ENCODE data around the gene CFAP206. TPM values are rescaled to one million over a fixed set of nuclear protein-coding genes. Genes with fewer than 3 reads are reported as not detected.
"Not testable (repeated sequence)": the region's sequence is repeated elsewhere in the genome, so short reads cannot be mapped to it uniquely, and the experiment has no call there.

CFAP206 gene
- total and polyA plus RNA-seq, 7 experiments from 2014 or later: not detected

DNA sequence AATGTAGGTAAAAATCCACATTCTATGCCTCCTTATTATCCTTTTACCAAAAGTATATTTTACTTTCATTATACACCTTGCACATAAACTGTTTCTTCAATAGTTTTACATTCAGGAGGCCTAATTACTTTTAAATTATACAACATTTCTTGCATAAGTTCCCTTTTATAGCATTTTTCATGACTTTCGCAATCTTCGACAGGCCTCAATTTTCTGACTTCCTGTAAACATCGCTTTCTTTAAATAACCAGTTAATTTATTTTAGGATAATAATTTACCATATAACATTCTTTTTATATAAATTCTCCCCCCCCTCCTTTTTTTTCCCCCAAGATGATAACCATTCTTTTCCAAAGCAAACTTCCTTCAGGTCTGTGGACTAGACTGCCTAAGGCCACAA, 74.2 kb downstream of the CFAP206 start:
- Mint-ChIP-seq H3K4me1 (peaks cover 0 to 12% (median 4%) of the 10 kb centered on the region in 7 donors), H3K36me3 (peaks cover 8 to 47% (median 28%) of the 10 kb centered on the region in 5 donors), H3K27me3 (no peaks in the 10 kb centered on the region), H3K9me3 (peaks cover 0 to 4% (median 0%) of the 10 kb centered on the region in 11 donors), H3K4me3 (no peak overlapping the region), H3K27ac (no peak overlapping the region)
- ATAC-seq (no peak), DNase-seq (no peak)
- H3K9me3 ChIP-seq (ENCODE audit: control insufficient read depth in 2 of 3, low read length in 3 of 3): no peaks in the 10 kb centered on the region
- H3K27me3 ChIP-seq (ENCODE audit: control insufficient read depth in 2 of 2, insufficient read depth in 2 of 2, low read length in 2 of 2): no peaks in the 10 kb centered on the region
- no peak overlapping the region for H3K4me3 ChIP-seq (ENCODE audit: low read length)
- H3K4me1 ChIP-seq (ENCODE audit: control insufficient read depth in 2 of 2, insufficient read depth in 2 of 2, low read length in 2 of 2): no peaks in the 10 kb centered on the region
- ChIA-PET CTCF (no interaction called here), POLR2A (no interaction called here)
- H3K36me3 ChIP-seq (ENCODE audit: control insufficient read depth in 2 of 3, insufficient read depth in 3 of 3, low read length in 3 of 3): peaks cover 0 to 17% (median 0%) of the 10 kb centered on the region in 3 experiments
- intact Hi-C loops (cut with micrococcal nuclease): no loop called here
- no peak overlapping the region for H3K27ac ChIP-seq (ENCODE audit: low read depth, low read length)

DNA sequence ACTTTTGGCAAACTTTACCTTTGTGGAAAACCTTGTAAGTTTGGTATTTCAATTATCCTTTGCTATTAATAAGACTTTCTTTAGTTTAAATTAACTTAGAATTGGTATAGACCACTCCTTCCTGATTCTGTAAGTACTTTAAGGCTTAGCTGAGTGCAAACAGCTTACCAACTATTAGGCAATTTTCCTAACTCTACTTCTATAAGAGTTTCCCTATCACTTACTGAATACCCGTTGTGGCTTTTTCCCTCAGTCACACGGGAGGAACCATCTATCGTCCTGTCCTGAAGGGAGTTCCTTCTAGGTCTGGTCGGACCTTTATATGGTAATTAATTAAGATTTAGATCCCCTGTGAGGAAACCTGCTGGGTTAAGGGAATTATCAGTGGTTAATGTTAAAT, 74.6 kb downstream of the CFAP206 start:
- DNase-seq: no peak
- intact Hi-C loops (cut with micrococcal nuclease): no loop called here
- Histone ChIP-seq H3K4me3 (ENCODE audit: low read length) (no peak overlapping the region), H3K27ac (ENCODE audit: low read depth, low read length) (no peak overlapping the region), H3K9me3 (ENCODE audit: control insufficient read depth in 2 of 3, low read length in 3 of 3) (no peaks in the 10 kb centered on the region), H3K4me1 (ENCODE audit: control insufficient read depth in 2 of 2, insufficient read depth in 2 of 2, low read length in 2 of 2) (no peaks in the 10 kb centered on the region), H3K27me3 (ENCODE audit: control insufficient read depth in 2 of 2, insufficient read depth in 2 of 2, low read length in 2 of 2) (no peaks in the 10 kb centered on the region), H3K36me3 (ENCODE audit: control insufficient read depth in 2 of 3, insufficient read depth in 3 of 3, low read length in 3 of 3) (peaks cover 0 to 17% (median 0%) of the 10 kb centered on the region in 3 experiments)
- H3K27ac Mint-ChIP-seq: no peak overlapping the region
- H3K4me3 Mint-ChIP-seq: no peak overlapping the region
- CTCF ChIA-PET: no interaction called here
- ATAC-seq: no peak
- peaks cover 8 to 46% (median 28%) of the 10 kb centered on the region in 5 donors for H3K36me3 Mint-ChIP-seq
- peaks cover 0 to 4% (median 0%) of the 10 kb centered on the region in 11 donors for H3K9me3 Mint-ChIP-seq
- POLR2A ChIA-PET: no interaction called here
- peaks cover 0 to 12% (median 4%) of the 10 kb centered on the region in 7 donors for H3K4me1 Mint-ChIP-seq
- no peaks in the 10 kb centered on the region for H3K27me3 Mint-ChIP-seq

DNA sequence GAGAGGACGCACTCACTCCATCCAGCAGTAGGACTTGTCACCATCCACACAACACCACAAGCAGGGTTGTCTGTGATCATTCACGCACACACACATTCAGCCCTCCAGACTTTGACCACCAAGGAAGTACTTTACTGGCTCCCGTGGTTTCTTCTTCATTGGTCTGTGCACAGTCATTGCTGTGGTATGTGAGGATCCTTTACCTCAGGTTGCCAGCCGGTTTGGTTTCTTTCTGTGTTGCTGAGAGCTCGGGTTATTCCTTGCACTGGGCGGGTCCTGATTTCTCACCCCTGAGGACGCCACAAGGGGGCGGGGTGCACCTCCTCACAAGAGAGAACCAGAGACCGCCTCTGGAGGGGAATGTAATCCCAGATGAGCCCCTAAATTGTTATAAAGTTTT, 76.2 kb downstream of the CFAP206 start:
- ChIA-PET POLR2A (no interaction called here), CTCF (no interaction called here)
- DNase-seq (no peak), ATAC-seq (no peak)
- Mint-ChIP-seq H3K9me3 (peaks cover 0 to 4% (median 0%) of the 10 kb centered on the region in 11 donors), H3K27ac (no peak overlapping the region), H3K4me1 (peaks cover 2 to 17% (median 4%) of the 10 kb centered on the region in 7 donors), H3K4me3 (no peak overlapping the region), H3K36me3 (peaks cover 3 to 45% (median 14%) of the 10 kb centered on the region in 5 donors), H3K27me3 (no peaks in the 10 kb centered on the region)
- H3K27me3 ChIP-seq (ENCODE audit: control insufficient read depth in 2 of 2, insufficient read depth in 2 of 2, low read length in 2 of 2): no peaks in the 10 kb centered on the region
- no peak overlapping the region for H3K27ac ChIP-seq (ENCODE audit: low read depth, low read length)
- H3K4me3 ChIP-seq (ENCODE audit: low read length): no peak overlapping the region
- peaks cover 0 to 9% (median 0%) of the 10 kb centered on the region in 3 experiments for H3K36me3 ChIP-seq (ENCODE audit: control insufficient read depth in 2 of 3, insufficient read depth in 3 of 3, low read length in 3 of 3)
- H3K9me3 ChIP-seq (ENCODE audit: control insufficient read depth in 2 of 3, low read length in 3 of 3): no peaks in the 10 kb centered on the region
- intact Hi-C loops (cut with micrococcal nuclease): no loop called here
- H3K4me1 ChIP-seq (ENCODE audit: control insufficient read depth in 2 of 2, insufficient read depth in 2 of 2, low read length in 2 of 2): no peaks in the 10 kb centered on the region

DNA sequence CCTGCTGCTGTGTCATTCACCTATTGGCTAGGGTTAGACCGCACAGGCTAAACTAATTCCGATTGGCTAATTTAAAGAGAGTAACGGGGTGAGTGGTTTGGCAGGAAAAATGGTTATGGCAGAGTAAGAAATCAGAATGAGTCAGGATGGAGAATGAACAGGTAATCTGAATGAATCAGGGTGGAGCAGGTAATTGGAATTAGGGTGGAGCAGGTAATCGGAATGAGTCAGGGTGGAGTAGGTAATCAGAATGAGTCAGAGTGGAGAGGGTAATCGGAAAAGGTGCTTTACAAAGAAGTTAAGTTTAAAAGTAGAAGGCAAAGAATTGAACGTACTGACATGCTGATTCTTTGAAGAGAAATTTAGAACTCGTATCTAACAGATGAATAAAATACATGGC, 76.7 kb downstream of the CFAP206 start:
- Mint-ChIP-seq H3K27ac (no peak overlapping the region), H3K4me3 (no peak overlapping the region), H3K4me1 (peaks cover 2 to 17% (median 4%) of the 10 kb centered on the region in 7 donors), H3K27me3 (no peaks in the 10 kb centered on the region), H3K36me3 (peaks cover 2 to 44% (median 10%) of the 10 kb centered on the region in 5 donors), H3K9me3 (peaks cover 0 to 6% (median 0%) of the 10 kb centered on the region in 11 donors)
- no peaks in the 10 kb centered on the region for H3K9me3 ChIP-seq (ENCODE audit: control insufficient read depth in 2 of 3, low read length in 3 of 3)
- no peak overlapping the region for H3K4me3 ChIP-seq (ENCODE audit: low read length)
- no peaks in the 10 kb centered on the region for H3K27me3 ChIP-seq (ENCODE audit: control insufficient read depth in 2 of 2, insufficient read depth in 2 of 2, low read length in 2 of 2)
- DNase-seq (no peak), ATAC-seq (no peak)
- H3K27ac ChIP-seq (ENCODE audit: low read depth, low read length): no peak overlapping the region
- peaks cover 0 to 9% (median 0%) of the 10 kb centered on the region in 3 experiments for H3K36me3 ChIP-seq (ENCODE audit: control insufficient read depth in 2 of 3, insufficient read depth in 3 of 3, low read length in 3 of 3)
- ChIA-PET CTCF (no interaction called here), POLR2A (no interaction called here)
- H3K4me1 ChIP-seq (ENCODE audit: control insufficient read depth in 2 of 2, insufficient read depth in 2 of 2, low read length in 2 of 2): no peaks in the 10 kb centered on the region
- intact Hi-C loops (cut with micrococcal nuclease): no loop called here

DNA sequence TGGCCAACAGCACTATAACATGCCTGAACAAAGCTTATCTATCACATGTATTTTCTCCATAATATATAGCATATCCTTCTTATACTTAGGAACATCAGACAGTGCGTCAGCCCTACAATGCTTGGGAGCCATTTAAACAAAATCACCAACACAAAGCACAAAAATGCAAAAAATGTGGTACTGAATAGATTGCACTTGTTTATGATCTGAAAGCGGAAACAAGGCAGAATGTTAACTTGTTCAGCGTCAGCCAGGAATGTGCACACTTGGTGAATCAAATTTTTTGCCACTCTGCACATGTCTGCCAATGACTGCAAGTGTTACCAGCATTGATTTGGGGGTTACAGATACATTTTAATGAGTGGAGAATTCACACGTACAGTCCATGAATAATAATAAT, 79.8 kb downstream of the CFAP206 start:
- H3K27ac ChIP-seq (ENCODE audit: low read depth, low read length): no peak overlapping the region
- ATAC-seq (no peak), DNase-seq (no peak)
- H3K4me1 ChIP-seq (ENCODE audit: control insufficient read depth in 2 of 2, insufficient read depth in 2 of 2, low read length in 2 of 2): no peaks in the 10 kb centered on the region
- Mint-ChIP-seq H3K4me3 (no peak overlapping the region), H3K27ac (peak overlapping the region in 1 of 9 donors; percentile 18), H3K4me1 (peaks cover 2 to 20% (median 4%) of the 10 kb centered on the region in 7 donors), H3K9me3 (peaks cover 0 to 6% (median 0%) of the 10 kb centered on the region in 11 donors), H3K27me3 (no peaks in the 10 kb centered on the region), H3K36me3 (peaks cover 0 to 40% (median 9%) of the 10 kb centered on the region in 5 donors)
- no peak overlapping the region for H3K4me3 ChIP-seq (ENCODE audit: low read length)
- CTCF ChIA-PET: no interaction called here
- intact Hi-C loops (cut with micrococcal nuclease): no loop called here
- POLR2A ChIA-PET: no interaction called here
- H3K9me3 ChIP-seq (ENCODE audit: control insufficient read depth in 2 of 3, low read length in 3 of 3): no peaks in the 10 kb centered on the region
- no peaks in the 10 kb centered on the region for H3K27me3 ChIP-seq (ENCODE audit: control insufficient read depth in 2 of 2, insufficient read depth in 2 of 2, low read length in 2 of 2)
- H3K36me3 ChIP-seq (ENCODE audit: control insufficient read depth in 2 of 3, insufficient read depth in 3 of 3, low read length in 3 of 3): peaks cover 0 to 9% (median 0%) of the 10 kb centered on the region in 3 experiments

DNA sequence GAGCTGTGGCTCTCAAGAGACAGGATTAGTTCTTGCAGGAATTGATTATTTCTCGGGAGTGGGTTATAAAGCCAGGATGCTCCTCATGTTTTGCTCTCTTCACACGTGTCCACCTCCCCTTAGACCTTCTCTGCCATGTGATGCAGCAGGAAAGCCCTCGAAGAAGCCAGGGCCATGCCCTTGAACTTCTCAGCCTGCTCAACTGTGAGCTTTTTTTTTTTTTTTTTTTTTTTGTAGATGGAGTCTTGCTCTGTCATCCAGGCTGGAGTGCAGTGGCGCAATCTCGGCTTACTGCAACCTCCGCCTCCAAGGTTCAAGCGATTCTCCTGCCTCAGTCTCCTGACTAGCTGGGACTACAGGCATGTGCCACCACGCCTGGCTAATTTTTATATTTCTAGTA, 81.6 kb downstream of the CFAP206 start:
- H3K4me3 ChIP-seq (ENCODE audit: low read length); DNase-seq; H3K27ac ChIP-seq (ENCODE audit: low read depth, low read length); POLR2A ChIA-PET; H3K27me3 ChIP-seq (ENCODE audit: control insufficient read depth in 2 of 2, insufficient read depth in 2 of 2, low read length in 2 of 2); H3K27me3 Mint-ChIP-seq; H3K4me1 ChIP-seq (ENCODE audit: control insufficient read depth in 2 of 2, insufficient read depth in 2 of 2, low read length in 2 of 2); H3K4me3 Mint-ChIP-seq; intact Hi-C loops (cut with micrococcal nuclease); H3K9me3 ChIP-seq (ENCODE audit: control insufficient read depth in 2 of 3, low read length in 3 of 3); H3K9me3 Mint-ChIP-seq; H3K36me3 ChIP-seq (ENCODE audit: control insufficient read depth in 2 of 3, insufficient read depth in 3 of 3, low read length in 3 of 3); ATAC-seq; CTCF ChIA-PET: not testable (repeated sequence)
- Mint-ChIP-seq H3K36me3 (peaks cover 0 to 43% (median 12%) of the 10 kb centered on the region in 5 donors), H3K27ac (peak overlapping the region in 1 of 9 donors; percentile 15), H3K4me1 (peaks cover 0 to 23% (median 5%) of the 10 kb centered on the region in 7 donors)

DNA sequence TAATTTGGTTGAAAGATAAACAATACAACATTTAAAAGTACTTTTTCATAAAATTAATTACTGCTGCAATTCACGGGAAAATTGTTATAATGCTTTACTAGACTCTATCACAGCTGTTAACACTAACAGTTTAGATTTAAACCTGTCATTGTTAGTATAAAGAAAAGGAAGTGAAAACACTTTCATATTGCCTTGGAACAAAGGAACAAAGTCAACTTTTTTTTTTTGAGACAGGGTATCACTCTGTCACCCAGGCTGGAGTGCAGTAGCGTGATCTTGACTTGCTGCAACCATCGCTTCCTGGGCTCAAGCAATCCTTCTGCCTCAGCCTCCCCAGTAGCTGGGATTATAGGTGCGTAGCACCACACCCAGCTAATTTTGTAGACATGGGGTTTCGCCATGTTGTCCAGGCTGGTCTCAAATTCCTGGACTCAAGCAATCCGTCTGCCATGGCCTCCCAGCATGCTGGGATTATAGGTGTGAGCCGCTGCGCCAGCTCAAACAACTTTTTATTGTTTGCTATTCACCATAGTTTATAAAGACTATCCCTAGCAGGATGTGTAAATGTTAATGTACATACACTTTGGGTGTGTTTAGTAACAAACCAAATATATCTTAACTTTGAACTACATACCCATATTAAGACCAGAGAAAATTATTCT, 87.1 kb downstream of the CFAP206 start:
- Mint-ChIP-seq H3K27ac (no peak overlapping the region), H3K36me3 (peaks cover 0 to 20% (median 8%) of the 10 kb centered on the region in 5 donors), H3K4me1 (peaks cover 0 to 21% (median 4%) of the 10 kb centered on the region in 7 donors), H3K27me3 (no peaks in the 10 kb centered on the region), H3K4me3 (no peak overlapping the region), H3K9me3 (no peaks in the 10 kb centered on the region)
- Histone ChIP-seq H3K27me3 (ENCODE audit: control insufficient read depth in 2 of 2, insufficient read depth in 2 of 2, low read length in 2 of 2) (no peaks in the 10 kb centered on the region), H3K9me3 (ENCODE audit: control insufficient read depth in 2 of 3, low read length in 3 of 3) (no peaks in the 10 kb centered on the region), H3K36me3 (ENCODE audit: control insufficient read depth in 2 of 3, insufficient read depth in 3 of 3, low read length in 3 of 3) (no peaks in the 10 kb centered on the region), H3K4me1 (ENCODE audit: control insufficient read depth in 2 of 2, insufficient read depth in 2 of 2, low read length in 2 of 2) (no peaks in the 10 kb centered on the region), H3K27ac (ENCODE audit: low read depth, low read length) (no peak overlapping the region), H3K4me3 (ENCODE audit: low read length) (no peak overlapping the region)
- no peak for DNase-seq
- intact Hi-C loops (cut with micrococcal nuclease): no loop called here
- ATAC-seq: no peak
- POLR2A ChIA-PET: interaction anchor here (0.7 kb wide), 1 partner anchor 359 kb away, joined by 4 read pairs; no protein-coding TSS in a partner anchor
- CTCF ChIA-PET: interaction anchor here (0.9 kb wide), 1 partner anchor 9 kb away, joined by 3 read pairs; no protein-coding TSS in a partner anchor

All from naive thymus-derived CD4-positive, alpha-beta T cell (primary cell).